Stimulated activated naive B cell treated with anti-CD40 and anti-IgM and Interleukin-4, amounts not matched to agents 10 μg/mL and 1 μg/mL and 100 μg/mL, for 72 hours (primary cell): ENCODE results near the gene TINAG.

Experiments used
- ATAC-seq, 2 donors: fragments of 150-1000 bp; cut with Tn5 transposase; replicated peaks; 2 replicates each; pipeline ENCODE4 v1.10.0; 2021; ENCODE audit warnings: moderate library complexity in 1 of 2
- DNase-seq: peaks from one replicate; pipeline ENCODE4 v3.0.0; 2021
- H3K27ac Mint-ChIP-seq: one replicate; pipeline ENCODE4 v1.8.0; 2022; ENCODE audit warnings: mild to moderate bottlenecking, mixed read lengths
- H3K27me3 Mint-ChIP-seq, 2 donors: one replicate each; pipeline ENCODE4 v1.8.0; 2022; ENCODE audit warnings: mixed read lengths in 2 of 2
- H3K36me3 Mint-ChIP-seq, 2 donors: one replicate each; pipeline ENCODE4 v1.8.0; 2022; ENCODE audit warnings: mixed read lengths in 2 of 2, mild to moderate bottlenecking in 1 of 2
- H3K4me1 Mint-ChIP-seq, 2 donors: one replicate each; pipeline ENCODE4 v1.8.0; 2022; ENCODE audit warnings: mixed read lengths in 2 of 2, mild to moderate bottlenecking in 1 of 2
- H3K4me3 Mint-ChIP-seq, 2 donors: one replicate each; pipeline ENCODE4 v1.8.0; 2022; ENCODE audit warnings: mild to moderate bottlenecking in 2 of 2, mixed read lengths in 2 of 2, moderate library complexity in 1 of 2
- H3K9me3 Mint-ChIP-seq, 2 donors: one replicate each; pipeline ENCODE4 v1.8.0; 2022; ENCODE audit warnings: mixed read lengths in 2 of 2, mild to moderate bottlenecking in 1 of 2

The TINAG gene

GRCh38 chr6:54353975-54354374, 45.7 kb downstream of the TINAG start:
- Mint-ChIP-seq H3K27ac (no peak overlapping the region), H3K4me3 (no peak overlapping the region), H3K27me3 (no peaks in the 10 kb centered on the region), H3K9me3 (peaks cover 1 to 6% of the 10 kb centered on the region in 2 donors), H3K36me3 (no peaks in the 10 kb centered on the region), H3K4me1 (no peaks in the 10 kb centered on the region)
- ATAC-seq (no peak), DNase-seq (no peak)

- Mint-ChIP-seq H3K27me3 (no peaks in the 10 kb centered on the region), H3K4me3 (no peak overlapping the region), H3K4me1 (no peaks in the 10 kb centered on the region), H3K9me3 (peaks cover 1 to 6% of the 10 kb centered on the region in 2 donors), H3K27ac (no peak overlapping the region), H3K36me3 (no peaks in the 10 kb centered on the region)
- ATAC-seq (no peak), DNase-seq (no peak)
Observed at GRCh38 chr6:54354608-54355007, 46.4 kb downstream of the TINAG start.

GRCh38 chr6:54357141-54357540, 48.9 kb downstream of the TINAG start:
- H3K4me3 Mint-ChIP-seq: no peak overlapping the region
- H3K9me3 Mint-ChIP-seq: peaks cover 1 to 6% of the 10 kb centered on the region in 2 donors
- H3K4me1 Mint-ChIP-seq: no peaks in the 10 kb centered on the region
- H3K36me3 Mint-ChIP-seq: no peaks in the 10 kb centered on the region
- no peak for ATAC-seq
- no peaks in the 10 kb centered on the region for H3K27me3 Mint-ChIP-seq
- DNase-seq: no peak
- no peak overlapping the region for H3K27ac Mint-ChIP-seq

GRCh38 chr6:54361188-54361587, 52.9 kb downstream of the TINAG start:
- Mint-ChIP-seq H3K4me3 (no peak overlapping the region), H3K9me3 (peaks cover 1 to 6% of the 10 kb centered on the region in 2 donors), H3K27me3 (no peaks in the 10 kb centered on the region), H3K36me3 (no peaks in the 10 kb centered on the region), H3K4me1 (no peaks in the 10 kb centered on the region), H3K27ac (no peak overlapping the region)
- ATAC-seq (no peak), DNase-seq (no peak)

GRCh38 chr6:54361734-54362133, 53.5 kb downstream of the TINAG start:
- no peak overlapping the region for H3K27ac Mint-ChIP-seq
- ATAC-seq (no peak), DNase-seq (no peak)
- peaks cover 1 to 6% of the 10 kb centered on the region in 2 donors for H3K9me3 Mint-ChIP-seq
- no peaks in the 10 kb centered on the region for H3K27me3 Mint-ChIP-seq
- no peaks in the 10 kb centered on the region for H3K4me1 Mint-ChIP-seq
- H3K4me3 Mint-ChIP-seq: no peak overlapping the region
- H3K36me3 Mint-ChIP-seq: no peaks in the 10 kb centered on the region

GRCh38 chr6:54366667-54367327, 58.6 kb downstream of the TINAG start:
- Mint-ChIP-seq H3K9me3 (no peaks in the 10 kb centered on the region), H3K4me1 (no peaks in the 10 kb centered on the region), H3K27ac (no peak overlapping the region), H3K36me3 (no peaks in the 10 kb centered on the region), H3K4me3 (no peak overlapping the region), H3K27me3 (no peaks in the 10 kb centered on the region)
- DNase-seq: no peak
- no peak for ATAC-seq

GRCh38 chr6:54377776-54378175, 69.5 kb downstream of the TINAG start:
- Mint-ChIP-seq H3K27ac (no peak overlapping the region), H3K27me3 (no peaks in the 10 kb centered on the region), H3K4me1 (no peaks in the 10 kb centered on the region), H3K4me3 (no peak overlapping the region), H3K36me3 (no peaks in the 10 kb centered on the region), H3K9me3 (peaks cover 0 to 1% of the 10 kb centered on the region in 2 donors)
- ATAC-seq: no peak
- no peak for DNase-seq

GRCh38 chr6:54386295-54386694, 78.1 kb downstream of the TINAG start:
- no peaks in the 10 kb centered on the region for H3K27me3 Mint-ChIP-seq
- H3K4me3 Mint-ChIP-seq: no peak overlapping the region
- H3K36me3 Mint-ChIP-seq: no peaks in the 10 kb centered on the region
- peaks cover 2 to 5% of the 10 kb centered on the region in 2 donors for H3K9me3 Mint-ChIP-seq
- no peak for DNase-seq
- H3K27ac Mint-ChIP-seq: no peak overlapping the region
- ATAC-seq: no peak
- H3K4me1 Mint-ChIP-seq: no peaks in the 10 kb centered on the region

GRCh38 chr6:54390362-54390761, 82.1 kb downstream of the TINAG start:
- Mint-ChIP-seq H3K9me3 (peaks cover 4 to 5% of the 10 kb centered on the region in 2 donors), H3K4me3 (no peak overlapping the region), H3K27me3 (no peaks in the 10 kb centered on the region), H3K4me1 (no peaks in the 10 kb centered on the region), H3K27ac (no peak overlapping the region), H3K36me3 (no peaks in the 10 kb centered on the region)
- ATAC-seq: no peak
- no peak for DNase-seq

GRCh38 chr6:54391577-54391976, 83.3 kb downstream of the TINAG start:
- DNase-seq: no peak
- Mint-ChIP-seq H3K27ac (no peak overlapping the region), H3K4me3 (no peak overlapping the region), H3K27me3 (no peaks in the 10 kb centered on the region), H3K4me1 (no peaks in the 10 kb centered on the region), H3K9me3 (peaks cover 4 to 5% of the 10 kb centered on the region in 2 donors), H3K36me3 (no peaks in the 10 kb centered on the region)
- ATAC-seq: no peak

GRCh38 chr6:54403096-54403495, 94.9 kb downstream of the TINAG start:
- H3K4me1 Mint-ChIP-seq: no peaks in the 10 kb centered on the region
- no peak for ATAC-seq
- no peaks in the 10 kb centered on the region for H3K36me3 Mint-ChIP-seq

GRCh38 chr6:54404791-54405190, 96.5 kb downstream of the TINAG start:
- H3K9me3 Mint-ChIP-seq: peaks cover 0 to 3% of the 10 kb centered on the region in 2 donors
- H3K27me3 Mint-ChIP-seq: no peaks in the 10 kb centered on the region
- no peak for DNase-seq
- H3K36me3 Mint-ChIP-seq: no peaks in the 10 kb centered on the region
- no peaks in the 10 kb centered on the region for H3K4me1 Mint-ChIP-seq
- no peak overlapping the region for H3K4me3 Mint-ChIP-seq
- no peak for ATAC-seq
- no peak overlapping the region for H3K27ac Mint-ChIP-seq

More at GRCh38 chr6:54403096-54403495, 94.9 kb downstream of the TINAG start:
- H3K4me3 Mint-ChIP-seq: no peak overlapping the region
- H3K27ac Mint-ChIP-seq: no peak overlapping the region
- H3K9me3 Mint-ChIP-seq: peaks cover 0 to 1% of the 10 kb centered on the region in 2 donors
- no peak for DNase-seq
- no peaks in the 10 kb centered on the region for H3K27me3 Mint-ChIP-seq

- Mint-ChIP-seq H3K27ac (no peak overlapping the region), H3K4me1 (no peaks in the 10 kb centered on the region), H3K9me3 (peaks cover 4 to 5% of the 10 kb centered on the region in 2 donors), H3K27me3 (no peaks in the 10 kb centered on the region), H3K4me3 (no peak overlapping the region), H3K36me3 (no peaks in the 10 kb centered on the region)
- ATAC-seq (no peak), DNase-seq (no peak)
Observed at GRCh38 chr6:54411767-54412166, 103.5 kb downstream of the TINAG start.

GRCh38 chr6:54415517-54415916, 107.3 kb downstream of the TINAG start:
- Mint-ChIP-seq H3K4me1 (no peaks in the 10 kb centered on the region), H3K4me3 (no peak overlapping the region), H3K36me3 (no peaks in the 10 kb centered on the region), H3K9me3 (peaks cover 2 to 4% of the 10 kb centered on the region in 2 donors), H3K27me3 (no peaks in the 10 kb centered on the region), H3K27ac (no peak overlapping the region)
- DNase-seq: no peak
- no peak for ATAC-seq

GRCh38 chr6:54419885-54420284, 111.6 kb downstream of the TINAG start:
- no peak for DNase-seq
- H3K27me3 Mint-ChIP-seq: no peaks in the 10 kb centered on the region
- peaks cover 2 to 5% of the 10 kb centered on the region in 2 donors for H3K9me3 Mint-ChIP-seq
- H3K36me3 Mint-ChIP-seq: no peaks in the 10 kb centered on the region
- no peaks in the 10 kb centered on the region for H3K4me1 Mint-ChIP-seq
- H3K27ac Mint-ChIP-seq: no peak overlapping the region
- no peak overlapping the region for H3K4me3 Mint-ChIP-seq
- no peak for ATAC-seq
